Pancreas (tissue), 10 donors: ENCODE data around the gene IFI44L. TPM values are rescaled to one million over a fixed set of nuclear protein-coding genes. Genes with fewer than 3 reads are reported as not detected.

ENCODE experiments used
- ATAC-seq, 4 donors: fragments of 200-7000 bp; cut with Tn5 transposase; one replicate each; pipeline versions ENCODE4 v1.8.0 to v1.9.1; 2020; ENCODE audit warnings: mild to moderate bottlenecking in 4 of 4, moderate library complexity in 4 of 4
- DNase-seq, 6 donors: peaks; one replicate each; pipeline ENCODE4 v3.0.0-alpha.2; 2020
- FAIRE-seq: peaks from 2 replicates; lab custom pipeline; 2012; peaks lifted over from hg19 to GRCh38; lab: Jason Lieb, UNC
- H3K27ac ChIP-seq, 4 donors: fragments of 200-600 bp; sonication (generic); 1 replicate in 3 of 4; 2 replicates in 1 of 4; pipeline versions ENCODE4 v1.5.0 to v1.8.0; 2020
- H3K27me3 ChIP-seq, 4 donors: fragments of 200-600 bp; one replicate each; pipeline ENCODE4 v1.8.0; 2021
- H3K36me3 ChIP-seq, 3 donors: fragments of 200-600 bp; sonication (generic) in 1 of 3; one replicate each; pipeline versions ENCODE4 v1.5.0 to v1.8.0; 2020 to 2021
- H3K4me1 ChIP-seq, 3 donors: fragments of 200-600 bp; one replicate each; pipeline ENCODE4 v1.8.0; 2021
- H3K4me3 ChIP-seq, 4 donors: fragments of 200-600 bp; sonication (generic) in 2 of 4; one replicate each; pipeline versions ENCODE4 v1.5.0 to v1.8.0; 2020 to 2021
- H3K9me3 ChIP-seq, 4 donors: fragments of 200-600 bp; one replicate each; pipeline ENCODE4 v1.8.0; 2021
- CTCF ChIP-seq, 4 donors: fragments of 200-600 bp; sonication (generic) in 3 of 4; IDR thresholded peaks; one replicate each; pipeline versions ENCODE4 v1.5.0 to v1.8.0; 2021; ENCODE audit warnings: antibody characterized with exemption in 4 of 4
- WGBS, 2 donors: extraction: QIAGEN DNeasy Blood & Tissue Kit; methylation state at CpG; one replicate each; pipeline ENCODE4 v1.1.7; 2013; 5-methylcytosine and 5-hydroxymethylcytosine counted together
- intact Hi-C, 3 donors: fragments of 100-400 bp; cut with DNase I; formaldehyde crosslinking; loops; one replicate each; pipeline versions ENCODE4 v1.11.1 to v1.14.2; 2022
- polyA plus RNA-seq, 2 donors: library from polyadenylated mRNA; stranded (reverse); fragments of 200-250 nt; gene quantifications; one replicate each; pipeline ENCODE4 v1.2.3, GENCODE V29; 2013
- total RNA-seq, 6 donors: library from RNA; stranded (reverse); fragmentation: NEBNext Ultra II Directional in 4 of 6; extraction: Animal tissue kit (Norgen Biotek cat#: 25700) in 4 of 6; gene quantifications; one replicate each; pipeline versions ENCODE4 v1.2.1 to v1.2.4, GENCODE V29; 2021 to 2023
- donor health status: healthy with polysubstance abuse.
- donor health status: DM: no; HTN: no; CAD: no; lungs with moderate emphysema.
- donor health status: DM: no; HTN: no; CAD: no.
- donor health status: control.
- donor health status: control.
- donor health status: Bipolar disorder and iron deficiency.
- donor health status: DM: yes; HTN: yes; CAD: no.
- donor health status: DM: no; HTN: no; CAD: no.
- donor health status: DM: no; HTN: no; CAD: no.
- donor health status: DM: yes; HTN: yes; CAD: no.

IFI44L gene
- total and polyA plus RNA-seq, 8 donors = 0.38 to 3.9 (median 1.4) TPM

- WGBS, 2 donors = 84 to 89% methylated on average over 6 of the region's 6 CpGs
- Histone ChIP-seq H3K27ac (no peak overlapping the region), H3K4me1 (no peaks in the 10 kb centered on the region), H3K9me3 (no peaks in the 10 kb centered on the region), H3K36me3 (no peaks in the 10 kb centered on the region), H3K27me3 (no peaks in the 10 kb centered on the region), H3K4me3 (no peak overlapping the region)
- no peak for TF ChIP-seq CTCF (IDR thresholded peaks at IDR 0.05)
- no peak for ATAC-seq
- no peak for DNase-seq
- intact Hi-C loops = no loop called here
- FAIRE-seq = no peak
Observed at GRCh38 chr1:78665809-78666208, 45.6 kb downstream of the IFI44L start.

- ATAC-seq (no peak), FAIRE-seq (no peak), DNase-seq (no peak)
- Histone ChIP-seq H3K9me3 (no peaks in the 10 kb centered on the region), H3K4me1 (no peaks in the 10 kb centered on the region), H3K4me3 (no peak overlapping the region), H3K27ac (no peak overlapping the region), H3K27me3 (no peaks in the 10 kb centered on the region), H3K36me3 (no peaks in the 10 kb centered on the region)
- TF ChIP-seq CTCF (IDR thresholded peaks at IDR 0.05) = no peak
- WGBS, 2 donors = 91 to 97% methylated on average over 1 of the region's 1 CpG
- intact Hi-C loops = no loop called here
Observed at GRCh38 chr1:78667939-78668338, 47.7 kb downstream of the IFI44L start.

GRCh38 chr1:78668427-78668826, 48.2 kb downstream of the IFI44L start:
- DNase-seq (no peak), ATAC-seq (no peak), FAIRE-seq (no peak)
- Histone ChIP-seq H3K4me1 (no peaks in the 10 kb centered on the region), H3K27me3 (no peaks in the 10 kb centered on the region), H3K27ac (no peak overlapping the region), H3K36me3 (no peaks in the 10 kb centered on the region), H3K9me3 (no peaks in the 10 kb centered on the region), H3K4me3 (no peak overlapping the region)
- no peak for TF ChIP-seq CTCF (IDR thresholded peaks at IDR 0.05)
- intact Hi-C loops = no loop called here

GRCh38 chr1:78672428-78672827, 52.2 kb downstream of the IFI44L start:
- no peak for ATAC-seq
- no peaks in the 10 kb centered on the region for H3K36me3 ChIP-seq
- intact Hi-C loops = loop anchor here in 2 of 3 donors (5.0 to 10.0 kb wide), 3 partner anchors 48 to 518 kb away; partner anchors contain the start of gene IFI44L (in 1 of the 2)

More at GRCh38 chr1:78672428-78672827, 52.2 kb downstream of the IFI44L start:
- H3K4me1 ChIP-seq = no peaks in the 10 kb centered on the region
- no peak overlapping the region for H3K27ac ChIP-seq
- FAIRE-seq = no peak
- no peak overlapping the region for H3K4me3 ChIP-seq
- H3K27me3 ChIP-seq = no peaks in the 10 kb centered on the region
- no peaks in the 10 kb centered on the region for H3K9me3 ChIP-seq
- 52 to 100% methylated on average over 1 of the region's 1 CpG for WGBS, 2 donors
- no peak for TF ChIP-seq CTCF (IDR thresholded peaks at IDR 0.05)
- no peak for DNase-seq
